Measurements from ENCODE around the gene PGAM1. TPM values are rescaled to one million over a fixed set of nuclear protein-coding genes. Genes with fewer than 3 reads are reported as not detected.

Gene PGAM1
- total and polyA plus RNA-seq, 12 donors: 55.4 to 627 (median 397) TPM

DNA sequence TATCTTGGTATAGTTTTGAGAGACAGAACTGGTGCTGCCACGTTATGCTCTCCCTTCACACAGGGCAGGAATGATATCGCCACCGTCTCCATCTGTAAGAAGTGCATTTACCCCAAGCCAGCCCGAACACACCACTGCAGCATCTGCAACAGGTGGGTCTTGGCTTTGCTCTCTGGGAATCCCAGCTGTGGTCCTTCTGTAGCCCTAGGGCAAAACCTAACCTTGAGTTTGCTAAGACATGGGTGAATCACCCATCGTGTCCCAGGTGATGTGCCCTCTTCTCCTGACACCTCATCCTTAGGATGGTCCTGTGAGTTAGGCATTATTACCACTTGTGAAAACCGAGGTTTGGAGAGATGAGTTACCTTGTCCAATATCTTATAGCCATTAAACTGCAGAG, 26.4 kb downstream of the PGAM1 start:
- intact Hi-C loops (cut with DNase I): no loop called here
- DNase-seq: no peak
- Histone ChIP-seq H3K4me1 (replicated peaks in 1 of 2) (peaks cover 0 to 22% of the 10 kb centered on the region in 2 donors), H3K27me3 (no peaks in the 10 kb centered on the region), H3K27ac (no peak overlapping the region), H3K9me3 (replicated peaks in 1 of 3) (no peaks in the 10 kb centered on the region), H3K4me3 (no peak overlapping the region), H3K36me3 (replicated peaks in 1 of 2) (peaks cover 0 to 39% of the 10 kb centered on the region in 2 donors)
- no peak for TF ChIP-seq POLR2A (IDR thresholded peaks at IDR 0.05)
- TF ChIP-seq, protein P1, sequence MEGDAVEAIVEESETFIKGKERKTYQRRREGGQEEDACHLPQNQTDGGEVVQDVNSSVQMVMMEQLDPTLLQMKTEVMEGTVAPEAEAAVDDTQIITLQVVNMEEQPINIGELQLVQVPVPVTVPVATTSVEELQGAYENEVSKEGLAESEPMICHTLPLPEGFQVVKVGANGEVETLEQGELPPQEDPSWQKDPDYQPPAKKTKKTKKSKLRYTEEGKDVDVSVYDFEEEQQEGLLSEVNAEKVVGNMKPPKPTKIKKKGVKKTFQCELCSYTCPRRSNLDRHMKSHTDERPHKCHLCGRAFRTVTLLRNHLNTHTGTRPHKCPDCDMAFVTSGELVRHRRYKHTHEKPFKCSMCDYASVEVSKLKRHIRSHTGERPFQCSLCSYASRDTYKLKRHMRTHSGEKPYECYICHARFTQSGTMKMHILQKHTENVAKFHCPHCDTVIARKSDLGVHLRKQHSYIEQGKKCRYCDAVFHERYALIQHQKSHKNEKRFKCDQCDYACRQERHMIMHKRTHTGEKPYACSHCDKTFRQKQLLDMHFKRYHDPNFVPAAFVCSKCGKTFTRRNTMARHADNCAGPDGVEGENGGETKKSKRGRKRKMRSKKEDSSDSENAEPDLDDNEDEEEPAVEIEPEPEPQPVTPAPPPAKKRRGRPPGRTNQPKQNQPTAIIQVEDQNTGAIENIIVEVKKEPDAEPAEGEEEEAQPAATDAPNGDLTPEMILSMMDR (IDR thresholded peaks at IDR 0.05): no peak
- 82 to 86% (median 84%) methylated on average over 6 of the region's 6 CpGs for WGBS, 4 donors

DNA sequence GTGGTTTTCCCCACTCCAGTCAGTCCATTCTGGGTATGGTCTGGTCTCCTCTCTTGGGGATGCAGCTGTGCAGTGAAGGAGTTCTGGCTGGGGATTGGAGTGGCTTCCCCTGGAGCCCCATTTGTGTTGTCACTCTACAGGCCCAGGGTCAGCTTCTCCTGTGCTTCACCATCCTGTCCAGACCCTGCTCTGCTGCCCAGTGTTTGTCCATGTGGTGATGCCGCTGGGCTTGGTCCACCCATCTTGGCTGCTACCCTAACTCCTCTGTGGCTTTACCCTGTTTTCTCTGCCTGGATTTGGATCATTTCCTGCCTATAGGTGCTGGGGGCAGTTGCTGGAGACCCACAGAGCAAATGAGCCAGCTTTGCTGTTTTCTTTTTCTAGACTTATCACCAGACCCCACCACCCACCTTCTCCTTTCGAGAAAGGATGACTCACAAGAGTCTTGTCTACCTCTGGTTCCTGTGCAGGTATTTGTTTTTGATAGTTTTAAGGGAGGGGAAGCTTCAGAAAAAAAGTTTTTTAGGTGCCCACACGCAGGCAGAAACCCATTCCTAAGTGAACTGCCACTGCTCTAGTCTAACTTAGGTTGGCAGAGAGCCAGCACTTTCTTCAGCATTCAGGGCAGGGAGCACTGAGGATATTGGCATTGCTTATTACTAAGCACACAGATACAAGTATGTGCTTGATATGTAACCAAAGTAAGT, 28.5 kb downstream of the PGAM1 start:
- WGBS, 4 donors: 77 to 79% (median 78%) methylated on average over 3 of the region's 3 CpGs
- DNase-seq: peak in 4 of 7 donors; percentile 45 to 61 (median 51)
- Histone ChIP-seq H3K36me3 (replicated peaks in 1 of 2) (peaks cover 0 to 57% of the 10 kb centered on the region in 2 donors), H3K9me3 (replicated peaks in 1 of 3) (no peaks in the 10 kb centered on the region), H3K27me3 (no peaks in the 10 kb centered on the region), H3K4me1 (replicated peaks in 1 of 2) (peaks cover 0 to 4% of the 10 kb centered on the region in 2 donors), H3K27ac (no peak overlapping the region), H3K4me3 (no peak overlapping the region)
- TF ChIP-seq, protein P1 (IDR thresholded peaks at IDR 0.05): no peak
- no peak for TF ChIP-seq POLR2A (IDR thresholded peaks at IDR 0.05)
- intact Hi-C loops (cut with DNase I): no loop called here

DNA sequence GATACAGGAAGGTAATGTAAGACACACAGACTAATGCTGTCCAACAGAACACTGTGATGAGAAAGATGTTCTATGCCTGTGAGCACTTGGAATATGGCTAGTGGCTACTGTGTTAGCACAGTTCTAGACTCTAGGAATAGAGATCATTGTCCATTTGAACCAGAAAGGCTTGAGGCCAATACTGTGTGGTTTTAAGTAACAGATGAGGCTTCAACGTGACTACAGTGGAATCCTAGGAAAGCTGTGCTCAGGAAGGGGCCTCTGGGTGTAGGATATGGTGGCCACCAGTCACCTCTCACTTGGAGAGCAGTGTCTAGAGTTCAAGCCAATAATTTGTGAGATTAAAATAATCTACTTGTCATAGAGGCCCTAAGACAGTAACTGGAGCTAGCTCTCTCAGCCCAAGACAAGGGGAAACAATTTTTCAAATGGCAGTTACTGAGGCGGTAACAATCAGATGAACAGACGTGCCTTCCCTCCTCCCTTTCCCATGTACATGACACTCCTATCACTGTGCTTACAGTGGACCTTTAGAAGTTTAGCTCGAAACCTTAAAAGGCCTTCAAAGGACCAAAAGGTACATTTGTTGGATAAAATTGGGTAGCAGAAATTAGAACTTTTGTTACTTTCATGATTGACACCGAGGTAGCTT, 30.2 kb downstream of the PGAM1 start:
- no peak for DNase-seq
- no peaks in the 10 kb centered on the region for H3K9me3 ChIP-seq (replicated peaks in 1 of 3)
- TF ChIP-seq POLR2A (IDR thresholded peaks at IDR 0.05): no peak
- TF ChIP-seq, protein P1 (IDR thresholded peaks at IDR 0.05): no peak
- H3K27me3 ChIP-seq: no peaks in the 10 kb centered on the region
- peaks cover 0 to 74% of the 10 kb centered on the region in 2 donors for H3K36me3 ChIP-seq (replicated peaks in 1 of 2)
- peak overlapping the region in 1 of 5 donors; percentile 1 for H3K27ac ChIP-seq
- H3K4me1 ChIP-seq (replicated peaks in 1 of 2): no peaks in the 10 kb centered on the region
- intact Hi-C loops (cut with DNase I): no loop called here
- 62 to 90% (median 72%) methylated on average over 5 of the region's 5 CpGs for WGBS, 4 donors
- H3K4me3 ChIP-seq: no peak overlapping the region

DNA sequence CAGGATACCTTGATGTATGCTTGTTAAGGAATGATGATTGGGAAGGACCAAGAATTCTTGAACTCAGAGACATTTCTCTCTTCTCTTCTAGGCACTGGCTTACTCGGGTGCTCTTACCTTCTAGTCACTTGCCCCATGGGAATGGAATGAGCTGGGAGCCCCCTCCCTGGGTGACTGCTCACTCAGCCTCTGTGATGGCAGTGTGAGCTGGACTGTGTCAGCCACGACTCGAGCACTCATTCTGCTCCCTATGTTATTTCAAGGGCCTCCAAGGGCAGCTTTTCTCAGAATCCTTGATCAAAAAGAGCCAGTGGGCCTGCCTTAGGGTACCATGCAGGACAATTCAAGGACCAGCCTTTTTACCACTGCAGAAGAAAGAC, 30.7 kb downstream of the PGAM1 start:
- WGBS, 4 donors: 50 to 64% (median 58%) methylated on average over 3 of the region's 3 CpGs
- H3K27ac ChIP-seq: no peak overlapping the region
- intact Hi-C loops (cut with DNase I): no loop called here
- no peaks in the 10 kb centered on the region for H3K27me3 ChIP-seq
- peaks cover 0 to 79% of the 10 kb centered on the region in 2 donors for H3K36me3 ChIP-seq (replicated peaks in 1 of 2)
- no peaks in the 10 kb centered on the region for H3K4me1 ChIP-seq (replicated peaks in 1 of 2)
- H3K4me3 ChIP-seq: no peak overlapping the region
- no peaks in the 10 kb centered on the region for H3K9me3 ChIP-seq (replicated peaks in 1 of 3)
- no peak for TF ChIP-seq POLR2A (IDR thresholded peaks at IDR 0.05)
- TF ChIP-seq, protein P1 (IDR thresholded peaks at IDR 0.05): no peak
- DNase-seq: no peak
